GM21515 (cell line): ENCODE measurements around the gene ARHGAP18.

Experiments used
- ATAC-seq: cut with Tn5 transposase; IDR thresholded peaks from one replicate; pipeline ENCODE4 v1.9.1; 2021; ENCODE audit not compliant: unreplicated experiment

The ARHGAP18 gene

DNA sequence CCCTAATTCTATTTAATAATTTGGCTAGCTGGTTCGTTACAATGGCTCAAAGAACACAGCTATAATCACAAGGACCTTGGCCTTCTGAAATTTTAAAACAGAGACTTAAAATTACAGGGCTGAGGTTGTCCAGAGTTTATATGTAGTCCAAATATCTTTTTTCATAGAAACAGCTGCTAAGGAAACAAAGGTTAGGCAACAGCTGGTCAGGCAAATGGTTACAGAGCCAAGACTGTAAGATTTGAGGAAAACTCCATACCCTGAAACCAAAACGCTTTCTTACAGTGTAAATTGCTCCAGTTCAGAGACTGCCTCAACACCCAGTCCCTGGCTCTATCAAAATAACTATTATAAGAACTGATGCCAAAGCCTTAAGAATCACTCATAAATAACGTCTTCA, 9.7 kb upstream of the ARHGAP18 start:
- ATAC-seq: no peak

DNA sequence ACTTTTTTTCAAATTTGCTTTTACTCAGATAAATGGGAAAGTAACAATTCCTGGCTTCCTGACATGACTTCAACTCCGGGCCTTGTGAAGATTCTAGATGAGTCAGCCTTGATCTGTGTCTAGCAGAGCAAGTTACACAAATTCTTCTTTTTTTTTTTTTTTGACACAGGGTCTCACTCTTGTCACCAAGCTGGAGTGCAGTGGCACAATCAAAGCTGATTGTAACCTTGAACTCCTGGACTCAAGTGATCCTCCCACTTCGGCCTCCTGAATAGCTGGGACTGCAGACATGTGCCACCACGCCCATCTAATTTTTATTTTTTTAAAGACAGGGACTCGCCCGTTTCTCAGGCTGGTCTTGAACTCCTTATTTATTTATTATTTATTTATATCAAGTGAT, 7.3 kb upstream of the ARHGAP18 start:
- ATAC-seq: no peak

DNA sequence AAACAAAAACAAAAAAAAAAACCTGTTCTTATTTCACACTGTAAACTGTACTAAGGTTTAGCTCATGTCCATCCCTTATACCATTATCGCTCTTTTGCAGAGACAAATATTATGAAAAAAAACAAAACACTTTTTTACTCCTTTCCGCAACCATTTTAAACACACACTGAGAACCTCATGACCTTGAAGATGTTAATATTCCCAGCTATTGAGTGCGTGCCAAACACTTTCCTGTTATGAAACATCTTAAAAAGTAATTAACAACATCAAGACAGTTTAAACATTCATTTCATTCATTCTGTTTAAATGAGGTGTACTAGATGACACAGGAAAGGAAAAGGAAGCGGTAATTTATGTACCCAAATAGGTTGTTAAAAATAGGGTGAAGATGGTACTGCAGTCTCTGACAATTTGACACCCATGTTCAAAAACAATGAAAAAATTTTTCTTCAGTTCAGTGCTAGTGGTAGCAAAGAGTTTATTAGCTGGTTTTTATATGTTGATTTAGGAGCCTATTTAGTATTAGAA, 3.9 kb upstream of the ARHGAP18 start:
- no peak for ATAC-seq

DNA sequence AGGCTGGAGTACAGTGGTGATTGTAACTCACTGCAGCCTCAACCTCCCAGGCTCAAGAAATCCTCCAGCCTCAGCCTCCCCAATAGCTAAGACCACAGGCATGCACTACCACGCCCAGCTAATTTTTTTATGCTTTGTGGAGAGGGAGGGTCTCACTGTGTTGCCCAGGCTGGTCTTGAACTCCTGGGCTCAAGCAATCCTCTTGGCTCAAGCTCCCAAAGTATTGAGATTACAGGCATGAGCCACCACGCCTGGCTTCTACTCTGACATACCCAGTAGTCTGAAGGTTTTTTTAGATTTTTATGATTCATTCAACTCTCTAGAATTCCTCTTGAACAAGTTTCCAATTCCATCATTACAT, 1.3 kb upstream of the ARHGAP18 start:
- ATAC-seq: no peak

DNA sequence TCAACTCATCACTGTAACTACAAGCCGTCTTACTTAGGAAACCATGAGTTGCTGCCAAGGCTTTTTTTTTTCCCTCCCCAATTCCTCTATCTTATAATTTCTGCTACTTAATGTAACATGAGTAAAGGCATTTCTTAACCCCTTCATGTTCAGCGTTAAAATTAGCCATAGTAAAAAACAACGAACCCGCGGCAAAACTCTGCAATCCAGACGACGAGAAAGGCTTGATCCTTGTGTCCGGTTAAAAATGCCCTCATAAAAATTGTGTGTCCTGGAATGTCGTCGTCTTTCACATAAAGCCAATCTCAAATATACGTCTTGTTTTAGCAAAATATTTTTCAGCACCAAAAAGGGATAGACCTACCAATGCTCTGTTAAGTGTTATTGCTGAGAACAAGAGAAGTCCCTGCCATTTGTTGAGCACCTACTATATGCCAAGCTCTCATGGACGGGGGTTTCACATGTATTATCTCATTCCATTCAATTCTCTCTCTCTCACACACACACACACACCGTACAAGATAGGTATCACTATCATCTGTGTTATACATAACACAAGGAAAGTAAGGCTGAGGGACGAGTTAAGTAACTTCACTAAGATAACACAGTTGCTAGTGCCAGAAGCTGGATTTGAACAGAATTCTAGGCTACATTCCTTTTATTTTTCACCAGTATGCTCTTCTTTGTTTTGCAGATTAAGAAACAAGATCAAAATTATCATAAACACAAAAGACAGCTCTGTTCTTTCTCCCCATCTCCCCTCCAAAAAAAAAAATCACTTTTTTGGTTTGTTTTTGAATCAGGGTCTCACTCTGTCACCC, 683 bp upstream of the ARHGAP18 start:
- ATAC-seq: no peak

DNA sequence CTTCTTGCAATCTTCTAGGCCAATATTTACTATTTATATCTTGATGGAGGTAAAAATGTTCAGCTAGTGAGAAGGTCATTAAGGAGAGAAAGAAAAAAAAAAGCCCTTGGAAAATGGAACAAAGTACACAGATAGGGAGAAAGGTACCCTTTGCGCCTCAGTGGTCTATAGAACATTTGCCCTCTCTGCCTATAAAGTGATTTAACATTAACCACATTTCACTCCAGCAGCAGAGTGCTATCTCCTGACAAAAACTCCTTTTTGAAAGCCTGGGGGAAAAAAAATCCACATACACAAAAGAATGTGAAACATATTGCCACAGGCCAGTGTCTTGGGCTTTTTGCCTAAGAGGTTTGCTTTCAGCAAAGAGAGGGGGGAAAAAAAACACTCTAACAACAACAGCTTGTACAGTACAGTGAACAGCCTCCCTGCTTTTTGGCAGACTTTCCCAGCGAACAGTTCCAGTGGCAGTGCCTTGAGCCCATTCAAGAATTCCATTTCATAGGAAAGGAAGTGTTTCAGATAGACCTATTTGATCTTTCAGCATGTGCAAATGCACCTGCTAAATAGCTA, 695 bp downstream of the ARHGAP18 start:
- ATAC-seq: peak; percentile 20

DNA sequence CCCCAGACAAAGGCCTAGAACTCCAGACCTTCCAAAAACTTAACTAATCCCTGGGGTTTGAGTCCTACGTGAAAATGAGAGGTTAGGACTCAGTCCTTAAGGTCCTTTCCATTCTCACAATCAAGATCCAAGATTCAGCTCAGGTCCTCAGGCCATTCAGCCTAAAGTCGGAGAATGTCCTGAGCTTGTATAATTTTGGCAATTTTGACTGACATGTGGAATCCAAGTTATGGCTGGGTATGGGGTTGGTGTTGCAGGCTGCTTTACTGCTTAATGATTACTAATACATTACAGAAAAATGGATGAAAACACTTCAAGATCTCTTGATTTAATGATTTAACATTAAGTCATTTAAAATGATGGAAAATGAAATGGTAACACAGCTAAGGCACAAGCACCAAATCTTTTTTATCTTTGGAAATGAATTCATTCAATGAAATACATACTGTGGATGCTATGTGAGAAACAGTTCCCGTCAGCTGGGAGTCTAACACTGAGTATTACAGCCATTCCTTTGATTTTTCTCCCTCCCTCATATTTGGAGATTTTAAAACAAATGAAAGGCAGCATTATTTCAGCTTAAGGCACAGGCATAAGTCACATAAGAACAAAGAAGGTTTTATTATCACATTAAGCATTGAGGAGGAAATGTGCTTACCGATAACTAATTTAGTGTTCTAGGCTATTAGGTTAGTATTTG, 1.3 kb downstream of the ARHGAP18 start:
- ATAC-seq: no peak

DNA sequence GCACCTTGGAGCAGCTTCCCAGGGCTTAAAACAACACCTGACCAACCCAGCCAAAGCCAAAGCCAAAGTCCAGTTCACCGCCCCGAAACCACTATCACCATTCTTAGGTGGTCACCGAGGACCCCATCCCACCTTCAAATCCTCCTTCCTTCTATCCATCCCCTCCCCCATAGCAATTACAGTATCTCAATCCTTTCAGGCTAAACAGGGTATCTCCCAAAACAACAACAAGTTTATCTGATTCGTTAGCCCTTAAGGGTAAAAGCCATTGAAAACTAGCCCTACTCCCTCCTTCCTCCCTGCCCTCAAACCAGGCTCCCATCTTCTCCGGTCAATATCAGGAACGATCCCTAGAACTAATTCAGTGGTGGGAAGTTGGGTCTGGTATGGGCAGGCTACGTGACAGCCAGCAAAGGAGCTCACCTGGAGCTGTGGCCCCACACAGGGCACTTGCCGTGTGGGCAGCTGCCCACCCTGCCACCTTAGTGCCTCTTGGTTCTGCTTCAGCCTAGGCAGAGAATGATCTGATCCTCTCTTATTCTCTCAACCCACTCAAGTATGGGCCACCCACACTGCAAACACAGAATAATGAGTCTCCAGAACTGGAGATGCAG, 2.0 kb downstream of the ARHGAP18 start:
- ATAC-seq: no peak

DNA sequence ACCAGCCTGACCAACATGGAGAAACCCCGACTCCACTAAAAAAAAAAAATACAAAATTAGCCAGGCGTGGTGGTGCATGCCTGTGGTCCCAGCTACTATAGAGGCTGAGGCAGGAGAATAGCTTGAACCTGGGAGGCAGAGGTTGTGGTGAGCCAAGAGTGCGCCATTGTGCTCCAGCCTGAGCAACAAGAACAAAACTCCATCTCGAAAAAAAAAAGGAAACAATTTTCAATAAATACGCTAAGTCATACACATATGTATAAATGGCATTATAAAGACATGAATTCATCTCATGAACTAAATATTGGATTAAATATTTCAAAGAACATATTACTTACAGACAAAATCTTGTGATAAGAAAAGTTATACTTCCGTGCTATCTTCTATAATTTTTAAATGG, 2.9 kb downstream of the ARHGAP18 start:
- no peak for ATAC-seq

DNA sequence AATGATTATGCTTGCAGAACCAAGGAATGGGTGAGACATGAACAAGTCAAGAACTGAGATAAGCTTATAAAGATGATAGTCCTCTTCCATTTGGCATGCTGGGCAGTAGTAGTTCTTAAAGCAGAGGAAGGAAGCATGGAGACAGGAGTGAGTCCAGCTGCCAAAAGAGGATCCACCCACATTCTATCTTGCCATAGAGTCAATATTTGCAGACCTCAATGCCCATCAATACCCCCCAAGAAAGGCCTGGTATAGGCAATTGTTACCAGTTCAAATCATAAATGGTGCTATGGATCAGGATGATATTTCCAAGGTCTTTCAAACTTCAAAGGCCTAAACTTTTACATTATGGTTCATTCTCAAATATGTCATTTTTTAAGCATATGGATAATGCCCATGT, 4.8 kb downstream of the ARHGAP18 start:
- ATAC-seq: no peak

DNA sequence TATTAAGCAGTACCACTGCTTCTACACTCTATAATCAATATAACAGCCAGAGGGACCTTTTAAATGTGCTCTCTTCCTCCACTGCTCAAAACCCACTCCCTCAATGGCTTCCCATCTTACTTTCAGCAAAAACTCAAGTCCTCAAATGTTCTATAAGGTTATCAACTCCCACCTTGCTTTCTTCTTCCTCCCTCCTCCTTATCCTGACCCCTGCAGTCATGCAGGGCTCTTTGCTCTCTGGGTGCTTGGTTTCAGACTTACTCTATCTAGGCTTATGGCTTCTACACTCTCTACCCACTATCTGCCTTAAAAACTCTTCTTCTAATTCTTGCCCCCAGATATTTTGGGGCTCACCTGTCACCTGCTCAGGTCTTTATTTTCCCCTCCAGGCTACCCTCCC, 5.3 kb downstream of the ARHGAP18 start:
- no peak for ATAC-seq

DNA sequence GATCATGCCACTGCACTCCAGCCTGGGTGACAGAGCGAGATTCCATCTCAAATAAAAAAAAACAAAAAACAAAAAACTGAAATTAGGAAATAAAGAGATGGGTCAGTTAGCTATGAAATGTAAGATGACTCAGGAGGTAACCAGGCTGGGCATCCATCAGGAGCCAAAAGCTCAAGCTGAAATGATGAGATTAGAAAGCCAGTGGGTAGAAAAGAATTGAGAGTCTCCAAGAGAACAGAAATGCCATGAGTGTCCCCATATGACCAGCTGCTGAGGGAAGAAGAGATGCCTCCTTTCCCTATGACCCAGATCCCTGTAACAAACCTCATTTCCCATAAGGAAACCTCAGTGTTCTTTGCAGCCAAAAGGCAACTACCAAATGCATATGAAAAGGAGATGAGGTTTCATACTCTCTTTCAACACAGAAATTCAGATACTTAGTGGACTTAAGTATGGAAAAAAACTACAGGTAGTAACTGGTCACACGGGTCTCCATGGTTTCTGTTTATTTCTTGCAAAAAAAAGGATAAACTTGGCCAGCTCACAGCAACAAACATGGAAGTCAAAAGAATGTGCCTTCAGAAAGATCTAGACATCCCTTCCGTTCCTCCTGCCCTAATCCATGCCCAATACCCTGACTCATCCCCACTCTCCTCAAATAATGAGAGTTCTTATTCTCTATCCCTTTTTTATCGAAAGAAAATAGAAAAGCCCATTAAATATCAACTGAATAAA, 8.1 kb downstream of the ARHGAP18 start:
- ATAC-seq: no peak

DNA sequence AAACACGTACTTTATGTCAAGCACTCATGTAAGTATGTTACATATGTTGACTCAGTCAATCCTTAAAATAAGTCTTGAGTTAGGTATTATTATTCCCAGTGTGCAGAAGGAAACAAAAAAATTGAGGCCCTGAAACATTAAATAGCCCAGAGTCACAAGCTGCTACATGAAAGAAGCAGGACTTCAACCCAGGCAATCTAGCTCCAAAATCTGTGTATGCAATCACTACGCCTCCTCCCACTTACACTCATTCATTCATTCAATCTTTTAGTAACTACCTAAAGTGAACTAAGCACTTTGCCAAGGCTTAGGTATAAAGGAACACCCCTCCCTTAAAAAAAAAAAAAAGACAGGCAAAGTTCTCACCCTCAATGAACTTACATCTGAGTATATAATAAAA, 9.3 kb downstream of the ARHGAP18 start:
- no peak for ATAC-seq

DNA sequence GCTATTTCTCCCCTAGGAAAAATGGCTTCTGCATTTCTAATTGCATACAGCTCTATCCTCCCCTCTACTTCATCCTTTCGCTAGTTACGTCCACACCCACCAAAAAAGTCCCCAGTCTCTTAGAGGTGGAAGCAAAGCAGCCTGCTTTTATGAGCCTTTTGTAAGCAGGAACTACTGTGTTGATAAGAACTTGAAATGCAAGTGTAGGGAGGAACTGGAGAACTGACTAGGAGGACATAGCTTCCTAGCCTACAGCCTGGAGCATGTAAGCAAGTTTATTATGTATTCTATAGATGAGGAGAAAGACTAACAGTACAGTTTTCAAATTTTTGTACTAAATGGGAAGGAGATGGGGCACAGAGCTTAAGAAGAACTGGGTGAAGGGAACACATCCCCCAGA, 10.3 kb downstream of the ARHGAP18 start:
- no peak for ATAC-seq

DNA sequence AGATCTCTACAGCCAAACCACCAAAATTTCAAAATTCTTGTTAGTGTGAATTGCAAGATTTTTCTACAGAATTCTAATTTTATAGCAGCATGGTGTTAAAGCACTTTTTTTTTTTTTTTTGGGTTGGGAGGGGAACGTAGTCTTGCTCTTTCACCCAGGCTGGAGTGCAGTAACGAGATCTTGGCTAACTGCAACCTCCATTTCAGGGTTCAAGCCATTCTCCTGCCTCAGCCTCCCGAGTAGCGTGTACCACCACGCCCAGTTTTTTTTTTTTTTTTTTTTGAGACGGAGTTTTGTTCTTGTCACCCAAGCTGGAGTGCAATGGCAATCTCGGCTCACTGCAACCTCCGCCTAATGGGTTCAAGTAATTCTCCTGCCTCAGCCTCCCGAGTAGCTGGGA, 11.5 kb downstream of the ARHGAP18 start:
- ATAC-seq: no peak

DNA sequence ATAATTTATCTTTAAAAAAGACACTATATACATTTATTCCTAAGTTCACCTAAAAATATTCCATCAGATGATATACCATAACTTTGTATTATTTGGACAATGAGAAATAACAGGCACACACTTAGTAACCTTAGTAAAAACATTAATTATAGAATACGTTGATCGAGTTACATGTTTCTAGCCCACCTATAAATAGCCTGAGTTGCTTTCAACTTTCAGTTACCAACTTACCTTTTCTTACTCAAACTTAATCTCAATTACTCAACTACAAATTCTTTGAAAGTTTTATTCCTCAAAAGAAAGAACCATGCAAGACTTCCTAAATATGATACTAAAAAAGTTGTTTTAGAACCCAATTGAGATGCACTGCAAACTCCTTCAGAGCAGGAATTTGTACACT, 12.2 kb downstream of the ARHGAP18 start:
- no peak for ATAC-seq

DNA sequence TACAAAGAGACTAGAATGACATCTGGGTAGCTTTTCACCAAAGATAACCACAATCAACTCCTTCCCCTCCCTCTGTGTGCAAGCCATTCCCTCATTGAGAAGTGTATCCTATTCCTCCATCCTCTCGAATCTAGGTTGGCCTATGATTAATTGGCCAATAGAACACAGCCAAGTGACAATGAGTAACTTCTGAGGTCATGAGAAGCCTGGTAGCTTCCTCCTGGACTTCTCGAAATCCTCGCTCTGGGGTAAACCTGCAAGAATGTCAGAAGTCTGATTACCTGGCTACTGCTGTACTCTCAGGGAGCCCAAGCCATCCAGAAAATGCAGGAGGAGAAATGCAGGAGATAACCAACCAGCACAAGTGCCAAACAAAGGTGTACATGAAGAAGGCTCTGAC, 13.1 kb downstream of the ARHGAP18 start:
- no peak for ATAC-seq

DNA sequence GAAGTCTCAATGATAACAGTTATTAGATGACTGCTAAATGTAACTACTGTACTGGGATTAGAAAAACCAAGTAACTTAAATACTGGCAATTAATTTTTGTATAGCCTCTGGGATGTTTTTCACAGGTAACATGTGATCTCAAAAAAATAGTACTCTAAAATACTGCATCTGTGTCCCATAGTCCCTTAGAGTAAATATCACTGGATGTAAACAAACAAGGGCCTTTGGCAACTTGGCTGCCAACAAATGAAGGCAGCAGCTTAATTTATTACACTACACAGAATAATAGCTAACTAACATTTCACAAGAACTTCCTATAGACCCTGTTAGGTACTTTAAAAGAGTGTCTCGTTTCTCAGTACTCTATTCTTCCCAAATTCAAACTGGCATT, 14.0 kb downstream of the ARHGAP18 start:
- no peak for ATAC-seq

DNA sequence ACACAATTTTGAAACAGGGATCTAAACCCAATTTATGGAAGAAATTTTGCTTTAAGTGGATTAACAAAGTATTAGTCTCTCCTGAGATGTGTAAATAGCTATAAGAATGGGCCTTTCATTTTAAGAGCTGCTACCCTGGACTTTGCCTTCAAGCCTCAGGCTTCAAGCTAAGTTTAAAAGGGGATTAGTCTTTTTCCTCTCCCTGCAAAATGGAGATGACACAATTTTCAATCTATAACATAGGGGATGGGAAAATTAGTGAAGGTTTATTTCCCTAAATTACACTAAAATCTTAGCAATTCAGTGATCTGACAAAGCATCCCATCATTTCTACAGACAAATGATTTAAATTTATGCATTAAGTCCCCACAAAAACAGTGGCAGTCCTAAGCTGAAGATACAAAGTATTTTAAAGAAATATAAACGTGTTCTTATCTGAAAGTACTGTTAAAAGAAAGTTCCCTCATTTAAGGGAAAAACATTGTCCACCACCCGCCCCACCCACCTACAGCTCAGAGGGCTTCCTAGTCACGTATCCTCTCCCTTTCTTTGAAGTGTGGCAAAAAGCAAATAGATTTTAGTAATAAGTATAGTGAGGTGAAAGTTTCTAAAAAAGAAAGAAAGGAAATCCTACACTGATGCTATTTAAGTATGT, 14.5 kb downstream of the ARHGAP18 start:
- no peak for ATAC-seq

DNA sequence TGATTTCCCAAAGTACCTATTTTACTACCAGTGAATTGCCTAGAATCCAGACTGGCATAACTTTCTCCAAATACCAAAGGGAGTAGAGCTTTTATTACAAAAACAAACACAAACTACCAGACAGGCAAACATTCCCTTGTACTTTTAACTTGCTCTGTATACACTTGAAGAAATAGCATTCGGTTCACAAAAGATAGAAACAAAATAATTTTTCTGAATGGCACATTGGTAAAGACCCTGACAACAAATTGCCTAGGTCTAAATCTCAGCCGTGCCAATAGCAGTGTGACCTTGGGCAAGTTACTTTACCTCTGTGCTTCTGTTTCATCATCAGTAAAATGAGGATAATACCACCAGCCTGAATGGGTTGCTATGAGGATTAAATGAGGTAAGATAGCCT, 15.9 kb downstream of the ARHGAP18 start:
- no peak for ATAC-seq

DNA sequence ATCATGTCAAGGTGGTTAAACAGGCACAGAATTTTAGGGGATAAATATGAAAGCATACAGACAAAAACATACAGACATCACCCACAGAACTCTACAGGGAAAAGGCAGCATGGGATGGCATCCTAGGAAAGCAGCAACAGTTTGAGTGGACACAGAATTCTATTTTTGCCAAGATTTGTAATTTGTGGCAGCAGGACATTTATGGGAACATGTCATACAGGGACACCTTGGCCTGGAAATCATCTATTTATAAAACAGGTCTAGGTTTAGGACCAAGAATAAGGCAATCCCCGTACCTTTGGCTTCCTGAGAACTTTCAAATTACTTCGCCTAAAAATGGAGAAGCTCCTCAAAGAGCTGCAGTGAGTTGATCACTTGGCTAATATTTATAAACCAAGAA, 17.5 kb downstream of the ARHGAP18 start:
- no peak for ATAC-seq
